H4 (cell line): ENCODE measurements around the gene TBCE. TPM values are rescaled to one million over a fixed set of nuclear protein-coding genes. Genes with fewer than 3 reads are reported as not detected.

Source experiments
- DNase-seq: peaks from one replicate; pipeline ENCODE4 v3.0.0-alpha.2; 2015; ENCODE audit warnings: low spot score
- total RNA-seq: library from RNA; depleted of rRNA; stranded (reverse); fragments of >200 nt; shearing (Covaris generic); gene quantifications from 2 replicates; pipeline ENCODE4 v1.2.3, GENCODE V29; 2014

Gene TBCE
- total RNA-seq, 1 experiment from 2014 or later, result 32.9 TPM

DNA sequence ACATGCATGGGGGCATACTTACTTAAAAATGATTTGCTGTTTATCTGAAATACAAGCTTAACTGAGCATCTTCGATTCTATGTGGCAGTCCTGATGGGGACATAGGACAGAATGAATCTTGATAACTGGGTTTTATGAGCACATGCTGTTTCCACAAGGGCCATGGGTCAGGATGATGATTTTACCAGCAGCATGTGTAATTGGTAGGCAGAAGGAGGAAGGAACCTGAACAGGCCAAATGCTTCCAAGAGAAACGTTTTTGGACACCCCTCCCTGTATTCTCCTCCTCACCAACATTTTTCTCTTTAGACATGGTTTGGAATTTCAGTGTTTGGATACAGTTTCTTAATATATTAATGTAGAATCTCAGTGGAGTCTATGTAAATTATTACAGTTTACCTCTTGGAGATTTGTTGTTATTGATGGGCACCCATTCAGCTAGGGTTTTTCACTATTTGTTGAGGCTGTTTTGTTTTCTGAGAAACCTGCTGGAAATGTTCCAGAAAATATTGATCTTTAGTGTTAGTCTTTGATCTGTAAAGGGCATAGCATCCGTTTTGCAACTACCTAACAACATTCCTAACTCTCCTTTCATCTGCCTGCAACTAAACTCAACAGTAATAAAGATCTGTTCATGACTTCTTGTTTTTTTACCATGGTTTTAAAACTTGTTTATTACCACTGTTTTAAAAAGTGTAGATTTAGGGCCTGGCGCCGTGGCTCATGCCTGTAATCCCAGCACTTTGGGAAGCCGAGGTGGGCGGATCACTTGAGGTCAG lies 42.0 kb downstream of the TBCE start:
- no peak for DNase-seq

DNA sequence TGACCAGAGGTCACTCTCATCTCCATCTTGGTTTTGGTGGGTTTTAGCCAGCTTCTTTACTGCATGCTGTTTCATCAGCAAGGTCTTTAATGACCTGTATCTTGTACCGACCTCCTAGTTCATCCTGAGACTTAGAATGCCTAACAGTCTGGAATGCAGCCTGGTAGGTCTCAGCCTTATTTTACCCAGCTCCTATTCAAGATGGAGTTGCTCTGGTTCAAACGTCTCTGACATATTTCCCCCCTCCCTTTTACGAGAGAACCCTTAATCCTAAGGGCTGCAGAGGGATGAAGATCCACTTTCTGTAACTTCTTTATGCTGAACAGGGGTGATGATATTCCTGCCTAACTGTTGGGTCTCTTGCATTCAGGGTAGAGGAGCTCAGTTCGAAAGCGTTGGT lies 43.2 kb downstream of the TBCE start:
- no peak for DNase-seq

DNA sequence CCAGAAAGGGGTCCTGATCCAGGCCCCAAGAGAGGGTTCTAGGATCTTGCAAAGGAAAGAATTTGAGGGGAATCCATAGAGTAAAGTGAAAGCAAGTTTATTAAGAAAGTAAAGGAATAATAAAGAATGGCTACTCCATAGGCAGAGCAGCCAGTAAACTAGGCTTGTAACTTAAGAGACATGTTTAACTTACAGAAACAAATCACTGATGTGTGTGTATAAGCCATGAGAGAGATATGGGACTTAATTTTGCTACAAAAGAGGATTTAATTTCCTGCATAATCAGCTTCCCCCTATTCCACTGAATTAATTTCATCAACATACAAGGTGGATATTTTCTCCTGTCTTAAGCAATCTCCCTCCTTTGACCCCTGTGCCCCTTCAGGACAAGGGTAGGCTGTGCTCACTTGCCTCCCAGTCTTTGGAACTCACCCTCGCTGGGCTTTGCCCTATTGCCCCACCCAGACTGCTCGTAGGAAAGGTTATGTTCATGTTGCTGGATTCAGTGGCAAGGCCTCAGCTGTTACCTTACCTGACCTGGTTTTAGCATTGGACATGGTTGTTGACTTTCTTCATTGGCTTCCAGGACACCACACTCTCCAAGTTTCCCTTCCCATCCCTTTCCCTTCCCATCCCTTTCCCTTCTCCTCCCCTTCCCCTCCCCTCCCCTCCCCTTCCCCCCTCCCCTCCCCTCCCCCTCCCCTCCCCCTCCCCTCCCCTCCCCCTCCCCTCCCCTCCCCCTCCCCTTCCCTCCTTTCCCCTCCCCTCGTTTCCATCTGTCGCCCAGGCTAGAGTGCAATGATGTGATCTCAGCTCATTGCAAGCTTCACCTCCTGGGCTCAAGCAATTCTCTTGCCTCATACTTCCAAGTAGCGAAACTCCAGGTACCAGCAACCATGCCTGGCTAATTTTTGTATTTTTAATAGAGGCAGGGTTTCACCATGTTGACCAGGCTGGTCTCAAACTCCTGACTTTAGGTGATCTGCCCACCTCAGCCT lies 44.6 kb downstream of the TBCE start:
- DNase-seq, result no peak

DNA sequence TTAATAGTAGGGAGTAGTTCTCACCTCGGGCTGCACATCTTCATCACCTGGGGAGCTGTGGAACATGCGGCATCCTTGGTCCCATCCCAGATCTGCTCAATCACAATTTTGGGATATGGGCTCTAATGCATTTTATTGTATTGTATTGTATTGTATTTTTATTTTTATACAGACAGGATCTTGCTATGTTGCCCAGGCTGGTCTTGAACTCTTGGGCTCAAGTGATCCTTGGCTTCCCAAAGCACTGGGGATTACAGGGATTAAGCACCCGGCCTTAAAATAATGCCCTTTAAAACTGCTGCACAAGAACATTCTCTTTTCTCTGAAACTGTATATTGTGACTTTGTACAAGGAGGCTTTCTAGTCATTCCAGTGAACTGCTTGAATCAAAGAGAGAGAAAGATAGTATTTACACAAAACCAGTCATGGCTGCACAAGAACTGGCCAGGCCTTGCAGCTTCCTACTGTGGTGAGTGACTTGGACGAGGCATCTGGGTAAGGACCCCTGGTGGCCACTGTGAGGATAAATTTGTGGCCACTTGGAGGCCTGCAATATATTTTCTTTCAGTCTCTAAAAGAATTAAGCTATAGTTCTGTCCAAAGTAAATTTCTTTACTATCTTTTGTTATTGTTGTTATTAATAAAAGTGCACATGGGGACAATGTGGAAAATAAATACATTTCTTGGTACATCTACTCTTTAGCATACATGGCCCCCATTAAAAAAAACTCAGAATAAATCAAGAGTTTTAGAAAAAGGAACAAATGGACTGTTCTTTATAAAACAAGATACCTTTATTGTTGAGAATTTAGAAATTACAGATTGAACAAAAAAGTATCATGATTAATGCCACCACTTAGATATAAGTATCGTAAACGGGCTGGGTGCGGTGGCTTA lies 48.0 kb downstream of the TBCE start:
- peak; percentile 65 for DNase-seq

DNA sequence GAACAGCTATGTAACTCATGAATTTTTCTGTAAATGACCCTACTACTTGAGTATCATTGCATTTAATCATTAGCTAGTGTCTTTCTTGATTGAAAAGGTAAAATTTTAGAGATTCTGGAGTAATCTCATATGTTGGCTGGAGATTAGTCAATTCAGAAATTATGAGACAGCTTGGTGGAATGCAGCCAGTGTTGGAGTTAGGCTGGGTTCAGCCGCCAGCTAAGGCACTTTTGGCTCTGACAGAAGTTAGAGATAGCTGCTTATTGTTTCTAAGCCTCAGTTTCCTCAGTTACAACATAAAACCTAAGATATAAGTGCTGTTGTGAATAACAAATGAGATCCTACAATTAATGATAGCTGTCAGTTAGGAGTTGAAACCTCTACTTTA lies 49.4 kb downstream of the TBCE start:
- DNase-seq, result no peak

DNA sequence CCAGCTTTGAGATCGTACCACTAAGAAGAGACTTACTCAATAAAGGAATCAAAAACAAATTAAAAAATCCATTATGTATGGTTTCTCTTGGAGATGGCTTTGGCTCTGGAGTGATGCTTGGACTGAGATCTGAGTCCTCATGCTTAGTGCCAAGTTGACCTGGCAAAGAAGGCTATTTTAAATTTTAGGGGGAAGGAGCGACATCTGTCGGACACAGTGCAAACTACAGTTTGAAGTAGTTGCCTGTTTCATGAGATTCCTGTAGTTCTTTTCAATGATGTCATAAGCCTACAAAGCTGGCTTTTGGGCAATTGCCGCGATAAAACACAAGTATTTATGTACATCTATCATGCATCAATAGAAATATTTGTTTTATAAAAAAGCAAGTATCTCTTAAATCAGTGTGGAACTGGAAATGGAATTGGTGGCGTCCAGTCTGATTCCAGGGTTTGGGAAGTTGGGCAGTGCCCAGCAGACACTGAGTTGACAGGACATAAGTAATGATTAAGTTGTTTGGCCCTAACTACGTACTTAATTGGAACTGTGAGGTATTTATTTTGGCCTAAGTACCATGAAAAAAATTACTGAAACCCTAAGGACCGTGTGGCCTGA lies 50.0 kb downstream of the TBCE start:
- peak; percentile 58 for DNase-seq

DNA sequence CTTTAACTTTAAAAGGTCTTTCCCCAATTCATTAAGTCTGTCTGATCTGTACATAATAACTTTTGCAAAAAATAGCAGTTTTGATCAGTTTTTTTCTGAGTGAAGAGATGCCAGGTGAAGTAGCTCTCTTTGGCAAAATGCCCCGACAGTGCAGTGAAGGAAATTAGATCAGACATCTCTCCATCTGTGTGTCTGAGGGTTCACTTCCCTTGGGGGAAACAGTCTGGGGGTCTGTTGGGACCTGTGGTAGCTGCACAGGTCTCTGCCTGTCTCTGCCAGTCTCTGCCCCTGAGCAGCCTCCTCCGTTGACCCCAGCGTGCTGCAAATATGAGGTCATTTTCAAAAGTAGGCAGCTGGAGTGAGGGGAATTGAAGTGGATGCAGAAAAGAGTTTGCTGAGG lies 54.5 kb downstream of the TBCE start:
- no peak for DNase-seq

DNA sequence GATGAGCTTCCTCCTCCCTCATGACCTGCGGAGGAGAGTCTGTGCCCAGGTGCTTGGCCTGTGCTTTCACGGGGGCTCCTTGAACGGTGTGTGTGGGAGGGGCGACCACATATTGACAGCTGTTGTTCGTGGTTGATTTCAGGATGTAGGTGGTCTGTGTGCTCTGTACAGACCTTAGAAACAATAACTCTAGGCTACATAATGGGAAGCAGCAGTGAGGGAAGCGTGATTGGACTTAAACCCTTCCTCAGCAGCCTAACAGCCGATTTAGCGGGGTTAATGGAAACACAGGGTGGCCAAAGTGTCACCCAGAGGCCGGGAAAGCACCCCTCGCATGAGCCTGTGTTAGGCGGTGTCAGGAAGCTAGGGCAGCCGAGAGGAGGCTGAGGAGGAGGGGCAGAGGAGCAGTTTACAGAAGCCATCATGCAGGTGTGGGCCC lies 56.0 kb downstream of the TBCE start:
- DNase-seq, result no peak

DNA sequence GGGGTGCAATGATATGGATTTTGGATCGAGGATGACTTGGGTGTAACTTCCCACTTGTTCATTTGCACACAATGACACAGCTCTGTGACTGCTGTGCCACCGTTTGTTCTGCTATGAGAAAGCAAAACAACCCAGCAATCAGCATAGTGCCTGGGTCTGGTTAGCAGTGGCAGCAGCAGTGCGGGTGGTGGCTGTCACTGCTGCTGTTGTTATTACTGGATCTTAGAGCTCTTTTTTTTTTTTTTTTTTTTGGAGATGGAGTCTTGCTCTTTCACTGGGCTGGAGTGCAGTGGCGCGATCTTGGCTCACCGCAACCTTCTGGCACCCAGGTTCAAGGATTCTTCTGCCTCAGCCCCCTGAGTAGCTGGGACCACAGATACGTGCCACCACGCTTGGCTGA lies 56.9 kb downstream of the TBCE start:
- no peak for DNase-seq

DNA sequence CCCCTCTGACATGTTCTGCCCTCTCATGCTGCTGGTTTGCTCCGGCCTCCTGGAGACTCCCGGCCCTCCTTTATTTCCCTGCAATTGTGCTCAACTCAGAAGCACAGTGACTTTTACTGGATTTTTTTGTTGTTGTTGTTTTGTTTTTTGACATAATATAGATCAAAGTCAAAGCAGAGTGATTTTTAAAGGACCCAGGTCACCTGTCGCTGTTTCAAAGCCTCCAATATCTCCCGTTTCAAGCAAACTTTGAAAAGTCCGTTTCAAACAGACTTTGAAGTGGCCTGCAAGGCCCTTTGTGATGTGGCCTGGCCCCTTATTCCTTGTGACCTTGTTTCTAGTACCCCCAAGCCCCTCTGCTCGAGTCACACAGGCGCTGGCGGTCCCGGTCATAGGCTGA lies 58.1 kb downstream of the TBCE start:
- DNase-seq, result no peak

DNA sequence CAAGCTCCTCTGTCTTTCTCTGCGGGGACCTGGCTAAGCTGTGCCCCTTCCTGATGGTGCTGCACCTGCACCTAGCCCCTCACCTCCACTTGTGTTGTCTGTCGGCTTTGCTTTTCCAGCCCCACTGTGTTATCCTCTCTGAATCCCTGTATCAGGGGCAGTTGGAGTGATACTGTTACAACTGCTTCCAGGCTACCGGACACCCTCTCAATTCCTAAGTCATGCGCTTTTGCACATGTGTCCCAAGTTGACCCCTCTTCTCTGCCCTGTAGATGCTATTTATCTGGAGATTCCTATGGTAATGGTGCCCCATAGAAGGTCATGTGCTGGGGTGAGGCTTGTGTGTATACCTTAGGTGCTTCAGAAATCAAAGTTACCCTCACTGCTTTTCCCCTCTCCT lies 58.9 kb downstream of the TBCE start:
- DNase-seq, result no peak

DNA sequence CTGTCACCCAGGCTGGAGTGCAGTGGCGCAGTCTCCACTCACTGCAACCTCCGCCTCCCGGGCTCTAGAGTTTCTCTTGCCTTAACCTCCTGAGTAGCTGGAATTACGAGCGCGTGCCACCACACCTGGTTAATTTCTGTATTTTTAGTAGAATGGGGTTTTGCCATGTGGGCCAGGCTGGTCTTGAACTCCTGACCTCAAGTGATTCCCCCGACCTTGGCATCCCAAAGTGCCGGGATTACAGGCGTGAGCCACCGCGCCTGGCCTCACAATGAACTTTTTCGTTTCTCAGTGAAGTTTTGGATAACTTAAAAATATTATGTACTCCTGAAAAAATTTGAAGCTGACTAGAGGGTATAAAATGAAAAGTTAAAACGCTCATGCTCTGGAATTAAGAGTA lies 59.5 kb downstream of the TBCE start:
- DNase-seq, result no peak

DNA sequence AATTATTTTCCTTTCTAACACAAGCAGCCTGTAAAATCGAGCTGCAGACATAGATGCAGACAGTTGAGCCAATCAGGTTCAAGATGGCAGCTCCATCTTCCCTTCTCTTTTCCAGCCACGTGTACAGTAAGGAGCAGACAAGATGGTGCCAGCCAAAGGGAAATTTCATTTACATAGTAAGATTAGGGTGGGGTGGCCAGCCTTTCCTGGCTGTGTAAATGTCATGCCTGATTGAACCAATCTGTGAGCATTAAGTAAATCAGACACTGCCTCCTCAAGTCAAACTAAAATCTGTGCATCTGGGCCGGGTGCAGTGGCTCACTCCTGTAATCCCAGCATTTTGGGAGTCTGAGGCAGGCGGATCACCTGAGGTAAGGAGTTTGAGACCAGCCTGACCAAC lies 60.2 kb downstream of the TBCE start:
- DNase-seq, result no peak

DNA sequence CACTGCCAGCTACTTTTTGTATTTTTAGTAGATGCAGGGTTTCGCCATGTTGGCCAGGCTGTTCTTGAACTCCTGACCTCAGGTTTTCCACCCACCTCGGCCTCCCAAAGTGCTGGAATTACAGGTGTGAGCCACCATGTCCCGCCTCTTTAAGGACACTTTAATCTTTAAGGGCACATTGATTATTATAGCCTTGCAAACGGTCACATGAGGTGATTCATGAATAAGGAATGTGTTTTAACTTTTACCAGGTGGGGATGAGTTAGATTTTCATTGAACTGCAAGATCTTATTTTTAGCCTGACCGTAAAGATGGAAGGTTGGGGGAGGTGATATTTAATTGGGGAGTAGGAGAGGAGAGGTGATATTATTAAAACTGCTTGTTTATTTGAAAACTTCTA lies 61.9 kb downstream of the TBCE start:
- DNase-seq, result no peak

DNA sequence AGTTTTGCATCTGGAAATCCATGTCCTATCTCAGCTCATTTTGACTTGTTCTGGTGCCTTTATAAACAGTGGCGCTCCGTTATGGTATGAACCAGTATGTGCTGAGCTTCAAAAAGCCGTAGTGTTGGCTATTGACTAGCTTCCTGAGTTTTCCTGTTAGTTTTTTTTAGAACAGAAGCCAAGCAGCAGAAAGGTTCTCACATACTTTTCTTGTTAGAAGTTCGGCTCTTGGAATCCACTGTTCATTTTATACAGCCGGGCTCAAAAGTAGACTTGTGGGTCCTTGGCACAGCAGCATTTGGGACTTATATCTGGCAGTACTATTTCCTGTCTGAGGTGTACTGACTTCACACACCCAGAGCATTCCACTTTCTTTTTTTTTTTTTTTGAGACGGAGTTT lies 63.8 kb downstream of the TBCE start:
- no peak for DNase-seq

DNA sequence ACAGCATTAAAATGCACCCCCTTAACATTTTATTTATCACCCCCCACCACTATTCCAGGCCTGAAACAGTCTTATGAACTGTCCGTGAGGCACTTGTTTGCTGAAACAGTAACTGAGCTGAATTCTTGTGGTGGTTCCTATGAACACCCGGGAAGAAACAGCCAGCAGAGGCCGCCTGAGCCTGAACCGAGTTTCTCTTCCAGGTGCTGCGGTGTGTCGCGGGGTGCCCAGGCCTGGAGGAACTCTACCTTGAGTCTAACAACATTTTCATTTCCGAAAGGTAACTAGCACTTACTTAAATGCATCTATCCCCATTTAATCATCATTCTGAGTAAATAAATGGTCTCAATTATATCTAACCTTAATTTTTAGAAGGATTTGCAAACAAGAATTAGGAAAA lies 66.8 kb downstream of the TBCE start:
- DNase-seq, result no peak

DNA sequence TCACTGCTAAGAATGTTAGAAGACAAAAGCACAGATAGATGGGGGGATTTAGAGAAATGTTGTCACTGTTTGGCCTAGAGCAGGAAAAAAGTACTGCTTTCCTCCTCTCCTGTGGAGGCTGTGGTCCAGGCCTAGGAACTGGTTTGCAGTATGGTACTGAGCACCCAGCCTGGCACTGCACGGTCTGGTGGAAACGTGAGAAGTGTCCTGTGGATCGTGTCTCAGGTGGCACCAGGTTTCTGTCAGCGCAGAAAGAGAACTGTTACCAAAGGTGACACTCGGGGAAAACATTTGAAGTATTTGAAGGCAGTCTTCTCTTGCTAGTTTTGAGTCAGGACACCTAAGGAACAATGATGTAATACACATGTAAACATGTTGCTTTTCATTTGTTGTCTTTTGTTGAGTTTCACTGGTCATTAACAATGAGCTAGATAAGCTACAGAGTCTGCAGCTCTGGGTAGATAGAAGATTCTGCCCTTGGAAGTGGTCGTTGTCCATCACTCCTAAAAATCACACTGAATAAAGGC lies 74.0 kb downstream of the TBCE start:
- no peak for DNase-seq

DNA sequence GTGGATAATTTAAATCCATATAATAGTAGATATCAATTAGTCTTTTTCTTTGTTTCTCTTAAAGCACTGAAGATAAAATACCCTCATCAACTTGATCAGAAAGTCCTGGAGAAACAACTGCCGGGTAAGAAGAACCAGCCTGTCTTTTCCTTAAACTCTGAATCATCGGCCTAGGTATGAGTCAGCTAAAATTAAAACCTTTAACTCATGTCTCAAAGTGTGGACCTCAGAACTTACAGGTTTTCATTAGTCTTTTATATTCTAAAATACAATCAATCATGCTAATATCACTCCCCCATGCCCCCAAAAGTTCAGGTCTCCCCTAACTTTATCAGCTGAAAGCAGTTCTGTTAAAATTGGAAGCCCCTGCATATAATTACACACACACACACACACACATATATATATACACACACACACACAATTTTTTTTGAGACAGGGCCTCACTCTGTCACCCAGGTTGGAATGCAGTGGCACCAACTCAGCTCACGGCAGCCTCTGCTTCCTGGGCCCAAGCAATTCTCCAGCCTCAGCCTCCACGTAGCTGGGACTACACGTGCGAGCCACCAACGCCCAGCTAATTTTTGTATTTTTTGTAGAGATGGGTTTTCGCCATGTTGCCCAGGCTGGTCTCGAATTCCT lies 75.7 kb downstream of the TBCE start:
- DNase-seq, result peak; percentile 53

DNA sequence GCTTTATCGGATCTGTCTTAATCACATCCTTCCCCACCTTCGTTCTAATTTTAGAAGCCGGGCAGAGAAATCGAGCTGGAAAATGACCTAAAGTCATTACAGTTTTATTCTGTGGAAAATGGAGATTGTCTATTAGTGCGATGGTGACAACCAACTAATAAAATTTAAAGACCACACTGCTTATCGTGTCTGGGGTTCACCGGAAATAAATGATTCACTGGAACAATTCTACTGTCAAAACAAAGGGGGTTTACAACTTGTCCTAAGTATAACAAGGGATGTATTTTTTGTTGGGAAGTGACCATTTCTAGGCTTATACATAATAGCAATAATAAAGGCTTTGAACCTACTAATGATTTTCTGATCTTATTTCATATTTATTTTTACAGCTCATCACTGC lies 81.4 kb downstream of the TBCE start:
- no peak for DNase-seq

DNA sequence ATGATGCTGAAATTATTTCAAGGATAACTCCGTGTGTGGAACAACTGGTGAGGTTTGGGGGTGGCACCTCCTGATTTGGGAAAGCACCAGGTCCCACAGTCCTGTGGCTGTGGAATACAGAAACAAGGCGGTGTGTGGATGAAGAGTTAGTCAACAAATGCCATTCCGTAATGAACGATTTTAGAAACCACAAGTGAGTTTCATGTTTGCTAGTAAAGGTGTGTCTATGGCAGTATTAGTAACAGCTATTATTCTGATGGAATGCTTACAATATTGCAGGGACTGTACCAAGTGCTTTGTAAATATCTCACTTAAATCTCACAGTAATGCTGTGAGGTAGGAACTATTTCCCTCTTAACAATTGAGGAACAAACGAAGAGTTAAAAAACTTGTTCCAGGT lies 83.2 kb downstream of the TBCE start:
- no peak for DNase-seq
